Uterus (tissue), 4 donors: ENCODE measurements around the gene NUP37. TPM values are rescaled to one million over a fixed set of nuclear protein-coding genes. Genes with fewer than 3 reads are reported as not detected.
"Not testable (repeated sequence)": the region's sequence is repeated elsewhere in the genome, so short reads cannot be mapped to it uniquely, and the experiment has no call there.

Experiments
- DNase-seq, 2 donors: peaks; one replicate each; pipeline ENCODE4 v3.0.0-alpha.2; 2019 to 2020
- H3K27ac ChIP-seq, 2 donors: fragments of 200-600 bp; sonication (generic); 1 replicate in 1 of 2; 2 replicates in 1 of 2; pipeline ENCODE4 v1.5.1; 2016 to 2018
- H3K27me3 ChIP-seq, 2 donors: fragments of 200-600 bp; sonication (generic); one replicate each; pipeline ENCODE4 v1.5.1; 2018 to 2019; ENCODE audit warnings: control low read depth in 1 of 2
- H3K36me3 ChIP-seq, 2 donors: fragments of 200-600 bp; sonication (generic); one replicate each; pipeline ENCODE4 v1.5.1; 2019; ENCODE audit warnings: control low read depth in 1 of 2
- H3K4me1 ChIP-seq, 2 donors: fragments of 200-600 bp; sonication (generic); one replicate each; pipeline ENCODE4 v1.5.1; 2018 to 2019; ENCODE audit warnings: control low read depth in 1 of 2
- H3K4me3 ChIP-seq, 2 donors: fragments of 200-600 bp; sonication (generic); 1 replicate in 1 of 2; 2 replicates in 1 of 2; pipeline ENCODE4 v1.5.1; 2018 to 2019; ENCODE audit warnings: mild to moderate bottlenecking in 1 of 2
- H3K9me3 ChIP-seq, 2 donors: fragments of 200-600 bp; sonication (generic); one replicate each; pipeline ENCODE4 v1.5.1; 2019; ENCODE audit warnings: control low read depth in 1 of 2
- CTCF ChIP-seq, 4 experiments: fragments of 200-600 bp in 2 of 4; fragments of 450-650 bp in 2 of 4; sonication (generic) in 2 of 4; IDR thresholded peaks; one replicate each; pipeline ENCODE4 v1.5.1; 2016 to 2019; ENCODE audit warnings: antibody characterized with exemption in 4 of 4, mild to moderate bottlenecking in 2 of 4, moderate library complexity in 1 of 4
- POLR2A ChIP-seq, 2 donors: fragments of 450-650 bp; IDR thresholded peaks; one replicate each; pipeline ENCODE4 v1.6.1; 2016; ENCODE audit warnings: antibody characterized with exemption in 2 of 2, mild to moderate bottlenecking in 1 of 2, moderate library complexity in 1 of 2
- intact Hi-C: fragments of 100-400 bp; cut with DNase I; formaldehyde crosslinking; loops from one replicate; pipeline ENCODE4 v1.15.1; 2023; ENCODE audit warnings: low total_unique reads
- total RNA-seq, 4 donors: library from RNA; depleted of rRNA in 3 of 4; stranded (reverse); fragments of >200 nt in 3 of 4; gene quantifications; one replicate each; pipeline versions ENCODE4 v1.1.0 to v1.2.4, GENCODE V29; 2014 to 2023
- donor health status: DM: yes; HTN: yes; CAD: no.

The NUP37 gene
- 10 to 100 TPM in 3 of 4 donors, 1 to 10 TPM in 1; 5.6 to 49.4 (median 22.4) TPM for total RNA-seq

DNA sequence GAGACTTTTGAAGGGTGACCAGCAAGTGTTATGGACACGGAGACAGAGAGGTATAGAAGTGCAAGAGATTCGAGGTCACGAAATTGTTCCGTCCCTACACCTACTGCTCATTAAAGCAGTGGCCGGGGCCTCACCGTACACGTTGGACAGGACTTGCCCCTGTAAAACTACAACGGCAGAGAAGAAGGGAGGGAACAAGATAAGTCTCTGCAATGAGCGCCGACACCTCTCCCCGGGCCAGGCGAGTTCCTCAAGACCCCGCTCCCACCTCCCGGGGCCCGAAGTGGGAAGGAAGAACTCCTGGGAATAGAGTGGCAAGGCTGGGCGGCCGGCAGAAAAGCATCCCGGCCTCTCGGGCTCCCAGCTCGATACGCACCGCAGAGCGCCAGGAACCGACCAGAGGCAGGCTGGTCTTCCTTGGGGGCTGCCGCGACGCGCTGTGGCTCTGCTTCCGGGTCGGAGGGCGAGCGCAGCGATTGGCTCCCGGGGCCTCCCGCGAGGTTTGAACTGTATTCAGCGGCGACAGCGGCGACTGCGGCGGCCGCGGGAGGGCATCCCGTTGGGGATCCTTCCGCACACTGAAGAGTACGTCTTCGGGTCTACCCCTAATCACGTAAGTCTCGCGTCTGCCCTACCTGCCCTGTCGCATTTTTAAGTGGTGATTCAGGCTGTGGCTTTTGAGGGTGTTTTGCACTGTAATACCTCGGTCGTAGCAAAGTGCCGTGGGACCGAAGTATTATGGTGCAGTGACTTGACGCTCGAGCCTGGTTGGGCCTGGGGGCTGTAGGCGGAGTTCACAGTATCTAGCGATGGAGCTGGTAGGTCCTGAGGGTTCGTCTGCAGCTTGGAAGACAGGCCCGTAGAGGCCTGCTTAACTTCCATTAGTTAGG is at the start of gene NUP37, which contains the start of gene PARPBP:
NUP37 (minus strand) TSS at position 441 of the 890 bp plus-strand sequence. CDS start 1,596 bp downstream, outside the sequence.
PARPBP (plus strand) TSS at position 510 of the 890 bp plus-strand sequence. CDS start 3,706 bp downstream, outside the sequence.
- Histone ChIP-seq H3K4me3 (peak within 1 kb of the TSS; percentile 66 to 72), H3K36me3 (no peaks in the 10 kb centered on the region), H3K27ac (peak within 1 kb of the TSS; percentile 86 to 90), H3K9me3 (no peaks in the 10 kb centered on the region), H3K27me3 (no peaks in the 10 kb centered on the region), H3K4me1 (peaks cover 5% of the 10 kb centered on the region in 2 donors)
- intact Hi-C loops, result no loop called here
- DNase-seq, result peak; percentile 85 to 89
- TF ChIP-seq CTCF (IDR thresholded peaks at IDR 0.05) (peak in 2 of 4 experiments; percentile 16 to 18), POLR2A (IDR thresholded peaks at IDR 0.05) (peak; percentile 47 to 59)

- no peaks in the 10 kb centered on the region for H3K9me3 ChIP-seq
- no peak for DNase-seq
- TF ChIP-seq CTCF (IDR thresholded peaks at IDR 0.05) (no peak), POLR2A (IDR thresholded peaks at IDR 0.05) (no peak)
- H3K4me1 ChIP-seq, result no peaks in the 10 kb centered on the region
- H3K27me3 ChIP-seq, result no peaks in the 10 kb centered on the region
- intact Hi-C loops, result no loop called here
- no peaks in the 10 kb centered on the region for H3K36me3 ChIP-seq
- H3K4me3 ChIP-seq, result no peak overlapping the region
- no peak overlapping the region for H3K27ac ChIP-seq
Observed at GRCh38 chr12:102167821-102168604, 48.1 kb upstream of the NUP37 start.

DNA sequence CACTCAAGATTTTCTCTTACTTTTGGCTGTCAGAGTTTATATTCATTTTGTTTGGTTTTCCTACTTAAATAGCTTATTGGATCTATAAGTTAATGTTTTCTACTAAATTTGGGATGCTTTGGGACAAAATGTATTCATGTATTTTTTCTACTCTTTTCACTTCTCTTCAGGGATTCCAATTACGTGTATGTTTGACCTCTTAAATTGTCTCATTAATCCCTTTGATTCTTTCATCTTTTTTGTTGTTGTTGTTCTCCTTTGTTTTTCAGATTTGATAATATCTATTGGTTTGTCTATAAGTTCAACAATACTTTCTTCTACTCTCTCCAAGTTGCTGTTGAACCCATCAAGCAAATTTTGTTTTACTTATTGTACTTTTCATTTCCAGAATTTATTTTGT is 43.5 kb upstream of the NUP37 start:
- Histone ChIP-seq H3K27ac (no peak overlapping the region), H3K4me3 (no peak overlapping the region), H3K36me3 (no peaks in the 10 kb centered on the region), H3K27me3 (no peaks in the 10 kb centered on the region), H3K9me3 (no peaks in the 10 kb centered on the region), H3K4me1 (no peaks in the 10 kb centered on the region)
- intact Hi-C loops, result no loop called here
- no peak for TF ChIP-seq POLR2A (IDR thresholded peaks at IDR 0.05)
- no peak for TF ChIP-seq CTCF (IDR thresholded peaks at IDR 0.05)
- no peak for DNase-seq

DNA sequence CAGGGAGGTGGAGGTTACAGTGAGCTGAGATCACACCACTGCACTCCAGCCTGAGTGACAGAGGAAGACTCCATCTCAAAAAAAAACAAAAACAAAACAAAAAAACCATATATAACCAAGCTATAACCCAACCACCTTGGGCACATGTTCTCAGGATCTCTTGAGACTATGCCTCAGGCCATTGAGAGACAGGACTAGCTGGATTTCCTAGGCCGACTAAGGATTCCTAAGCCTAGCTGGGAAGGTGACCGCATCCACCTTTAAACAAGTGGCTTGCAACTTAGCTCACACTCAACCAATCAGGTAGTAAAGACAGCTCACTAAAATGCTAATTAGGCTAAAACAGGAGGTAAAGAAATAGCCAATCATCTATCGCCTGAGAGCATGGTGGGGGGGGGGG is 35.3 kb upstream of the NUP37 start:
- intact Hi-C loops, H3K9me3 ChIP-seq, H3K4me3 ChIP-seq, H3K4me1 ChIP-seq, H3K27me3 ChIP-seq, DNase-seq, H3K27ac ChIP-seq, H3K36me3 ChIP-seq: not testable (repeated sequence)

GRCh38 chr12:102147062-102147587 is 27.2 kb upstream of the NUP37 start:
- H3K27me3 ChIP-seq, intact Hi-C loops, H3K36me3 ChIP-seq, DNase-seq, H3K27ac ChIP-seq, H3K9me3 ChIP-seq, H3K4me3 ChIP-seq, H3K4me1 ChIP-seq: not testable (repeated sequence)
